Right lobe of liver (tissue), 6 donors: ENCODE measurements around the gene BAIAP2. TPM values are rescaled to one million over a fixed set of nuclear protein-coding genes. Genes with fewer than 3 reads are reported as not detected.

Experiments used
- ATAC-seq, 4 donors: fragments of 200-7000 bp; cut with Tn5 transposase; one replicate each; pipeline ENCODE4 v1.9.1; 2020; ENCODE audit warnings: mild to moderate bottlenecking in 4 of 4, moderate library complexity in 4 of 4
- DNase-seq, 3 donors: peaks; one replicate each; pipeline ENCODE4 v3.0.0-alpha.2; 2020
- H3K27ac ChIP-seq, 3 donors: fragments of 200-600 bp; one replicate each; pipeline ENCODE4 v1.8.0; 2022
- H3K27me3 ChIP-seq, 2 donors: fragments of 200-600 bp; one replicate each; pipeline ENCODE4 v1.8.0; 2022
- H3K36me3 ChIP-seq, 4 donors: fragments of 200-600 bp; sonication (generic) in 1 of 4; one replicate each; pipeline versions ENCODE4 v1.5.1 to v1.8.0; 2017 to 2022; ENCODE audit warnings: control low read depth in 1 of 4
- H3K4me1 ChIP-seq, 4 donors: fragments of 200-600 bp; sonication (generic) in 1 of 4; one replicate each; pipeline versions ENCODE4 v1.5.1 to v1.8.0; 2017 to 2022; ENCODE audit warnings: control low read depth in 1 of 4
- H3K4me3 ChIP-seq, 3 donors: fragments of 200-600 bp; one replicate each; pipeline ENCODE4 v1.8.0; 2022
- H3K9me3 ChIP-seq, 4 donors: fragments of 200-600 bp; sonication (generic) in 1 of 4; one replicate each; pipeline versions ENCODE4 v1.5.1 to v1.8.0; 2017 to 2022; ENCODE audit warnings: control low read depth in 1 of 4
- CTCF ChIP-seq, 4 donors: fragments of 200-600 bp in 3 of 4; fragments of 450-650 bp in 1 of 4; IDR thresholded peaks; one replicate each; pipeline versions ENCODE4 v1.5.1 to v1.8.0; 2016 to 2022; ENCODE audit warnings: antibody characterized with exemption in 4 of 4, mild to moderate bottlenecking in 2 of 4
- POLR2A ChIP-seq: fragments of 450-650 bp; IDR thresholded peaks from one replicate; pipeline ENCODE4 v1.6.1; 2017; ENCODE audit warnings: antibody characterized with exemption, mild to moderate bottlenecking
- WGBS: methylation state at CpG from one replicate; pipeline ENCODE4 v1.1.6; 2018; ENCODE audit warnings: low coverage, low lambda C conversion rate; ENCODE audit not compliant: insufficient coverage; ENCODE audit errors: missing lambda C conversion rate; 5-methylcytosine and 5-hydroxymethylcytosine counted together
- intact Hi-C, 2 donors: fragments of 100-400 bp; cut with DNase I; formaldehyde crosslinking; loops; one replicate each; pipeline versions ENCODE4 v1.11.2 to v1.14.1; 2022
- total RNA-seq, 6 experiments: library from RNA; depleted of rRNA in 2 of 6; stranded (reverse); fragments of >200 nt in 2 of 6; fragmentation: NEBNext Ultra II Directional in 3 of 6; extraction: Animal tissue kit (Norgen Biotek cat#: 25700) in 3 of 6; gene quantifications; one replicate each; pipeline versions ENCODE4 v1.1.0 to v1.2.4, GENCODE V29; 2016 to 2023
- donor health status: DM: no; HTN: yes; CAD: no.
- donor health status: DM: no; HTN: no; CAD: no.
- donor health status: DM: no; HTN: no; CAD: no.
- donor health status: DM: no; HTN: yes; CAD: no.
- donor health status: DM: no; HTN: yes; CAD: no.

Gene BAIAP2
- total RNA-seq, 6 experiments from 2014 or later, result 46.6 to 139 (median 63.3) TPM

GRCh38 chr17:81161536-81161935 lies 126.6 kb downstream of the BAIAP2 start:
- Histone ChIP-seq H3K4me1 (peaks cover 0 to 11% (median 0%) of the 10 kb centered on the region in 4 donors), H3K27ac (no peak overlapping the region), H3K36me3 (no peaks in the 10 kb centered on the region), H3K4me3 (no peak overlapping the region), H3K9me3 (no peaks in the 10 kb centered on the region), H3K27me3 (peaks cover 0 to 8% of the 10 kb centered on the region in 2 donors)
- TF ChIP-seq POLR2A (no peak), CTCF (IDR thresholded peaks at IDR 0.05) (no peak)
- no CpG with 5 or more reads among the region's 15 CpGs for WGBS
- no peak for ATAC-seq
- DNase-seq, result peak in 1 of 3 donors; percentile 18
- intact Hi-C loops, result no loop called here

- no peak overlapping the region for H3K27ac ChIP-seq
- intact Hi-C loops, result no loop called here
- ATAC-seq (no peak), DNase-seq (no peak)
- no peaks in the 10 kb centered on the region for H3K36me3 ChIP-seq
- peaks cover 0 to 11% (median 0%) of the 10 kb centered on the region in 4 donors for H3K4me1 ChIP-seq
- no peak overlapping the region for H3K4me3 ChIP-seq
- TF ChIP-seq CTCF (IDR thresholded peaks at IDR 0.05) (no peak), POLR2A (no peak)
- 87% methylated on average over 7 of the region's 16 CpGs for WGBS
- no peaks in the 10 kb centered on the region for H3K9me3 ChIP-seq
- peaks cover 0 to 8% of the 10 kb centered on the region in 2 donors for H3K27me3 ChIP-seq
Observed at GRCh38 chr17:81161972-81162371, 127.0 kb downstream of the BAIAP2 start.

GRCh38 chr17:81162491-81162890 lies 127.5 kb downstream of the BAIAP2 start:
- DNase-seq (no peak), ATAC-seq (no peak)
- no peak for TF ChIP-seq CTCF (IDR thresholded peaks at IDR 0.05)
- TF ChIP-seq POLR2A, result no peak
- Histone ChIP-seq H3K9me3 (no peaks in the 10 kb centered on the region), H3K27me3 (peaks cover 0 to 8% of the 10 kb centered on the region in 2 donors), H3K4me1 (peaks cover 0 to 11% (median 0%) of the 10 kb centered on the region in 4 donors), H3K4me3 (no peak overlapping the region), H3K36me3 (no peaks in the 10 kb centered on the region), H3K27ac (no peak overlapping the region)
- 100% methylated on average over 1 of the region's 11 CpGs for WGBS
- intact Hi-C loops, result no loop called here

- no peak for TF ChIP-seq POLR2A
- TF ChIP-seq CTCF (IDR thresholded peaks at IDR 0.05), result no peak
- H3K36me3 ChIP-seq, result no peaks in the 10 kb centered on the region
- H3K9me3 ChIP-seq, result no peaks in the 10 kb centered on the region
- intact Hi-C loops, result no loop called here
- DNase-seq (no peak), ATAC-seq (no peak)
- H3K27me3 ChIP-seq, result peaks cover 0 to 8% of the 10 kb centered on the region in 2 donors
- peaks cover 0 to 11% (median 0%) of the 10 kb centered on the region in 4 donors for H3K4me1 ChIP-seq
- no peak overlapping the region for H3K27ac ChIP-seq
- WGBS, result 100% methylated on average over 2 of the region's 19 CpGs
- H3K4me3 ChIP-seq, result no peak overlapping the region
Observed at GRCh38 chr17:81163051-81163695, 128.2 kb downstream of the BAIAP2 start.
